ENCODE results near the gene CENPT.

CENPT gene

GRCh38 chr16:67780847-67781564 is 66.5 kb downstream of the CENPT start:
- DNase-seq (ENCODE audit: low spot score), result no peak
- no peak for TF ChIP-seq CTCF (IDR thresholded peaks at IDR 0.05; ENCODE audit: extremely low read depth, missing control alignments)

GRCh38 chr16:67779256-67780014 is 68.1 kb downstream of the CENPT start:
- no peak for DNase-seq (ENCODE audit: low spot score)

More at GRCh38 chr16:67779256-67780014, 68.1 kb downstream of the CENPT start:
- TF ChIP-seq CTCF (IDR thresholded peaks at IDR 0.05; ENCODE audit: extremely low read depth, missing control alignments), result no peak

Measured in GM20000 (cell line).